ENCODE data around the gene DMPK. TPM values are rescaled to one million over a fixed set of nuclear protein-coding genes. Genes with fewer than 3 reads are reported as not detected.
"Not testable (repeated sequence)": the region's sequence is repeated elsewhere in the genome, so short reads cannot be mapped to it uniquely, and the experiment has no call there.

DMPK gene
- total RNA-seq, 2 donors from 2014 or later = 18.7 to 35.8 TPM

DNA sequence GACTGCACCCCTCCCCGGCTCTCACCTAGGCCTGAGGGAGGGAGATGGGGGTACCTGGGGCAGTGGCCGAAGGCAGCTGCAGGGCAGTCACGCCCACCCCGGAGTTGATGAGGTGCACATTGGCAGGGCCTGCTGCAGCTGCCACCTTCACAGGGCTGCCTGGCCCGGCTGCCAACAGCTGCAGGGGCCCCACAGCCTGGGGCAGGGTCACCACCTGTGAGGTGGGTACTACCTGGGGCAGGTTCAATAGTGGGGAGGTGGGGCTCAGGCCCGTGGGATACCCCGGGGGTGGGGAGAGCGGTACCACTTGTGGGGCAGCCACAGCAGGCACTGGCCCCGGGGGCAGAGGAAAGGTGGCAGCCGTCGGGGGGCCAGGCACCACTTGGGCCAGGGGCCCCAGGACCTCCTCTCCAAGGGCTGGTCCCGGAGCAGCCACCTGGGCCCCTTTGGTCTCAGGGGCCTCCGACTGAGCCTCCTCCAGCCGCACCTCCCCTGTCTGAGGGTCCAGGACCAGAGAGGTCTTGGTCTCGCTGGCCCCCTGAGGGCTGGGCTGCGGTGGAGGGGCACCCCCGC lies 15.9 kb downstream of the DMPK start:
- DNase-seq = no peak
- Mint-ChIP-seq H3K36me3 (ENCODE audit: low read depth) (no peaks in the 10 kb centered on the region), H3K27ac (peak overlapping the region; percentile 16), H3K4me1 (peaks cover 16% of the 10 kb centered on the region), H3K27me3 (peaks cover 6% of the 10 kb centered on the region), H3K4me3 (peak overlapping the region; percentile 25)
- no peaks in the 10 kb centered on the region for H3K9me3 ChIP-seq (ENCODE audit: control insufficient read depth, low read length, poor library complexity, severe bottlenecking)
- ATAC-seq = no peak

DNA sequence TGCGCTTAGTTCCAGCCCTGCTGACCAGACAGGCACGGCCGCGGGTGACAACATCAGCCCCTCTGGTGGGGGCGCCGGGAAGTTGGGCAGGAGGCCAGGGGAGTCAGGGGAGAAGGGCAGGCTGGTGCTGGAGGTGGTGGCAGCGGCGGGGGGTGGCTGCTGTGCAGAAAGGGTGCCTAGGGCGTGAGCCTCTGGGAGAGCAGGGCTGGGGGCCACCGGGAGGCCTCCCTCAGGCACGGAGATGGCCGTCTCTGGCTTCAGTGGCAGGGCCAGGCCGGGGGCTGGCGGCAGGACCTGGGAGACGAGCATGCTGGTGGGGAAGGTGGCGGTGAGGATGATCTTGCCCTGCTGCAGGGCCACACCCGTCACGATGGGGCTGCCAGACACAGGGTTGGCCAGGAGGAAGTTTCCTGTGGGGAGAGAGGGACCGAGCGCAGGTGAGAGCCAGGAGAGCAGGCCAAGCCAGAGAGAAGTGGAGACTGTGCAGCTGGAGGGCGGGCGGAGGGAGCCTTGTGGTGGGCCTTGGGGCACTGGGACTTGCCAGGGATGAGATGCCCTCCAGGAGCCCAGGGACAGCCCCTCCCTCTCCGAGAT lies 16.5 kb downstream of the DMPK start:
- Mint-ChIP-seq H3K4me3 (peak overlapping the region; percentile 25), H3K27ac (peak overlapping the region; percentile 16)
- ATAC-seq = no peak

DNA sequence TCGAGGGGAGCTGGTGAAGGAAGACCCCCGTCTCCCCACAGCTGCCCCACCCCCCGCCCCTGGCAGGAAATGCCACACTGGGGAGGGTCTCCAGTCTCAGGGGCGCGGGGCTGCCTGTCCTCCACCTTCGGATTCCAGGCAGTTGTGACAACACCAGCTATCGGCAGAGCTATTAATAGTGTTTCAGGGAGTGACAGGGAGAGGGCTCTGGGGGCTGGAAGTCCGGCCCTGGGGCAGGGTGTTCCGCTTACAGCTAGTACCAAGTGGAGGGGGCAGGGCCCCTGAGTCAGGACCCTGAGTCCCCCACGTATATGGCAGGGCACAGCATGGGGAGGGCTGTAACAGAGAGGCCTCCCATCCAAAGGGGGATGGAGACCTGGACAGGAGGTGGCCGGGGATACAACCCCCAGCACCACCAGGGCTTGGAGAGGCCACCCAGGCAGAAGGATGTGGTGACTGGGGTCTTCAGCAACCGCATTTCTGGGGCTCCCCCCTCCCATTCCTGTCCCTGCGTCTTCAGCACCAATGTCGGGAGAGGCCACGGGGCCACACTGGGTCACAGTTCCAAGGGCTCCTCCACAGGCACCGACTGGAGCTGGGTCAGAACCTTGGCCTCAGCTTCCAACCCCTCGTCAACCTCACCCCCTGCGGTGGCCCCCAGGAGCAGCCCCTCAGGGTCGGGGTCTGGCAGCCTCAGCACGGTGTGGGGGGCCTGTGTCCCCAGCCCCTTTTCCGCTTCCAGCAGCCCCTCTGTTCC lies 17.2 kb downstream of the DMPK start:
- H3K36me3 Mint-ChIP-seq (ENCODE audit: low read depth) = no peaks in the 10 kb centered on the region
- DNase-seq (no peak), ATAC-seq (no peak)
- peaks cover 12% of the 10 kb centered on the region for H3K4me1 Mint-ChIP-seq
- no peak overlapping the region for H3K27ac Mint-ChIP-seq
- peaks cover 6% of the 10 kb centered on the region for H3K27me3 Mint-ChIP-seq
- no peak overlapping the region for H3K4me3 Mint-ChIP-seq
- no peaks in the 10 kb centered on the region for H3K9me3 ChIP-seq (ENCODE audit: control insufficient read depth, low read length, poor library complexity, severe bottlenecking)

More for the DNA sequence above, 16.5 kb downstream of the DMPK start:
- no peak for DNase-seq
- Mint-ChIP-seq H3K36me3 (ENCODE audit: low read depth) (no peaks in the 10 kb centered on the region), H3K4me1 (peaks cover 16% of the 10 kb centered on the region), H3K27me3 (peaks cover 6% of the 10 kb centered on the region)
- H3K9me3 ChIP-seq (ENCODE audit: control insufficient read depth, low read length, poor library complexity, severe bottlenecking) = no peaks in the 10 kb centered on the region

DNA sequence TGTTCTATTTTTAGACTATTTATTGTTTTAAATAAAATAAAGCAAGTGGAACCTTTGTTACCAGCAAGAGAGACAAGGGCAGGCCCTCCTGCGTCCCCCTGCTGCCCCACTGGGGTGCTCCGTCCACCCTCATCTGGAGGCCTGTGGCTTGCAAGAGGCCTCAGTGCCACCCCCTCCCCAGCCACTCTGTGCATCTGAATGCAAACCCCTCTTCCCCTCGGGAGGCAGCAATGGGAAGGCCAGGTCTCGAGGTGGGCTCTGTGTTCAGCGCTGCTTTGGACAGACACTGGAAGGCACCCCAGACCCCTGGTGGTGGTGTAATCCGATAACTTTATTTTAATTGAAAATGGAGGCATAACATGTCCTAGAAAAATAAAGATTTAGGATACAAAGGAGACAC lies 17.8 kb downstream of the DMPK start:
- Mint-ChIP-seq H3K27ac (no peak overlapping the region), H3K4me3 (no peak overlapping the region)
- no peak for ATAC-seq

DNA sequence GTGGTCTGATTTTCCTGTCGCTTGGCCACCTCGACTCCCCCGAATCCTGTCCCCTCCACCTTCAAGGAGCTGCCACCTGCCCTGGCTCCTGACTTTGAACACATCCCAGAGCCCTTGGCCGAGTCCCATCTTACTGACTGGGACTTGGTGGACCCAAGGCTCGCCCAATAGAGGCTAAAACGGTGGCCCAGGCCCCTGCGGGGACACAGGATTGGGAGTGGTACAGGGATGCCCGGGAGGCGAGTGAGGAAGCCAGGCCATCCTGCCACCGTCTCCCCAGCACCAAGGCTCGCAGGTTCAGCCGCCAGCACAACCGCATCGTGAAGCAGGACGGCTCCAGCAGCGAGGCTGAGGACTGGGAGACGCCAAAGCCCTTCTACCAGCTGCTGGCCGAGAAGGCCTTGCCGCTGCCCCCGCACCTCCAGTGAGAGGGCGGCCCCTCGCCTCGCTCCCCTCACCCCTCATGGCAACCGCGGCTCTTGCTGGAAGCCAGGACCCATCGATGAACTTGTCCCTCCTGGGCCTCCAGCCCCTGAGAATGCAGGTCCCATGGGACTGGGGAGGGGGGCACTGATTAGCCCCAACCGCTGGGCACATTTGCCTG lies 18.5 kb downstream of the DMPK start:
- no peak overlapping the region for H3K27ac Mint-ChIP-seq
- no peaks in the 10 kb centered on the region for H3K36me3 Mint-ChIP-seq (ENCODE audit: low read depth)
- DNase-seq (no peak), ATAC-seq (no peak)
- peaks cover 4% of the 10 kb centered on the region for H3K4me1 Mint-ChIP-seq
- peaks cover 8% of the 10 kb centered on the region for H3K27me3 Mint-ChIP-seq
- H3K4me3 Mint-ChIP-seq = no peak overlapping the region
- H3K9me3 ChIP-seq (ENCODE audit: control insufficient read depth, low read length, poor library complexity, severe bottlenecking) = no peaks in the 10 kb centered on the region

More for the DNA sequence above, 17.8 kb downstream of the DMPK start:
- Mint-ChIP-seq H3K4me1 (peaks cover 7% of the 10 kb centered on the region), H3K27me3 (peaks cover 6% of the 10 kb centered on the region), H3K36me3 (ENCODE audit: low read depth) (no peaks in the 10 kb centered on the region)
- no peaks in the 10 kb centered on the region for H3K9me3 ChIP-seq (ENCODE audit: control insufficient read depth, low read length, poor library complexity, severe bottlenecking)
- DNase-seq = no peak

DNA sequence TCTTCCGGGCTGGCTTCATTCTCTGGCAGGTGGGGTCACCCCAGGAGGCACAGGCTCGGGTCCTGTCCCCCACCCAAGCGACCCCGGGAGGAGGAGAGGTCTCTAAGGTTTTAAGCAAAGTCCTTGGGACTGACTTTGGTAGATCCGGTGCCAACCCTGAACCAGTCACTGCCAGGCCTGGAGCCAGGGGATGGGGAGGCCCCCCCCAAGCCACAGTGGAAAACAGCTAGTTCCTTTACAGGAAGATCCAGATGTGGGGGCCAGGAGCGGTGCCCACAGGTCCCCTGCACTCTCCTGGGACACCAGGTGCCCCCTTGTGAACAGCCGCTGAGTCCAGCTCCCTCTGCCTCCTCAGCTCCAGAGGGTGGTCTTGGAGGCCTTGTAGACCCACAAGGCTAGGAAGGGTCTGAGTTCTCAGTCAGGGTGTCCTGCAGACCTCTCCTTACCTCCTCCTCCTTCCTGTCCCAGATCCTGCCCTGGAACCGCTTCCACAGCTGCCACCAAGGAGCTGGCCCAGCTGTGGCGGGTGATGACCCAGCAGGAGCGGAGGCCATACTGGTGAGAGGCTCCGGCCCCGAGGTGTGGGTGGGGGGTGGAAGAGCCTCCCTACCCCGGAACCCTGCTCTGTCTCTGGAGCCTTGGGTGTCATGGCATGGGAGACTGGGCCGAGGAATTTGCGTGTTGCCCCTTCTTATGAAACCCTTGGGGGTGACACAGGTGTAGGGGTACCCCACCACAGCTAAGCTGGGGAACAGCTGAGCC lies 19.2 kb downstream of the DMPK start:
- no peaks in the 10 kb centered on the region for H3K36me3 Mint-ChIP-seq (ENCODE audit: low read depth)
- ATAC-seq = no peak
- H3K27me3 Mint-ChIP-seq = peaks cover 10% of the 10 kb centered on the region
- H3K27ac Mint-ChIP-seq = no peak overlapping the region
- H3K9me3 ChIP-seq (ENCODE audit: control insufficient read depth, low read length, poor library complexity, severe bottlenecking) = no peaks in the 10 kb centered on the region
- peaks cover 2% of the 10 kb centered on the region for H3K4me1 Mint-ChIP-seq
- H3K4me3 Mint-ChIP-seq = no peak overlapping the region
- DNase-seq = no peak

DNA sequence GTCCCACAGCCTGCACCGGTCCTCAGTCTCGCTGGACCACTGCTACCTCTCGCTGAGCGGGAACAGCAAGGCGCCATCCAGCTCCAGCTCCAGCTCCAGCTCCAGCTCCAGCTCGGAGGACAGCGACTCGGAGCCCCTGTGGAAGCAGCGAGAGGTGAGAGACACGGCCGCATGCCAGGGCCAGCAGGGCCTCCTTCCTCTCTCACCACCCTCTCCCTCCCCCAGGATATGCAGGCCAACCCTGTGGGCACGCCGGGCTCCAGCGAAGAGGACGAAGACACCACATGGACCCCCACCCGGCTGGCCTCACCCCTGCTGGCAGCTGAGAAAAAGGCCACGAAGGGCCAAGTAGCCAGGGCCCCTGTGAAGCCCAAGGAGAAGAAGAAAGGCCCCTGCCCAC lies 20.6 kb downstream of the DMPK start:
- peaks cover 13% of the 10 kb centered on the region for H3K27me3 Mint-ChIP-seq
- H3K4me3 Mint-ChIP-seq = no peak overlapping the region
- no peak for DNase-seq
- no peak for ATAC-seq
- H3K9me3 ChIP-seq (ENCODE audit: control insufficient read depth, low read length, poor library complexity, severe bottlenecking) = no peaks in the 10 kb centered on the region
- H3K36me3 Mint-ChIP-seq (ENCODE audit: low read depth) = no peaks in the 10 kb centered on the region
- no peak overlapping the region for H3K27ac Mint-ChIP-seq
- H3K4me1 Mint-ChIP-seq = peaks cover 4% of the 10 kb centered on the region

DNA sequence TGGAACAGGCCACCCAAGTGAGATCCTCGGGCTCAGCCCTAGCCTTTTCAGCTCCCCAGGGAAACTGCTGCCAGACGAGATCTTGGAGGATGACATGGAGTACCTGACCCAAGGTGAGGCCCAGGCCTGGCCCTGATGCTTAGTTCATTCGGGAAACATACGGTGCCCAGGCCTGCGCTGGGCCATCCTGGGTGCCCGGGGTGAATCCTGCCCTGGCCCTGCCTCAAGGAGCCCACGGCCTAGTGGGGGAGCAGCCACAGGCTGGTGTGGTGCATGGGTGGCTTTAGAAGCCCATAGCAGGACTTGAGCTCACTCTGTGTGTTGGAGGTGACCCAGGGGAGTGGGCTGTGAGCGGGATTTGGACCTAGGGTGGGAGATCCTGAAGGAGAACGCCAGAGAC lies 23.4 kb downstream of the DMPK start:
- H3K9me3 ChIP-seq (ENCODE audit: control insufficient read depth, low read length, poor library complexity, severe bottlenecking) = no peaks in the 10 kb centered on the region
- Mint-ChIP-seq H3K27me3 (peaks cover 10% of the 10 kb centered on the region), H3K36me3 (ENCODE audit: low read depth) (no peaks in the 10 kb centered on the region), H3K4me3 (no peak overlapping the region), H3K4me1 (peaks cover 3% of the 10 kb centered on the region), H3K27ac (no peak overlapping the region)
- no peak for ATAC-seq
- DNase-seq = no peak

DNA sequence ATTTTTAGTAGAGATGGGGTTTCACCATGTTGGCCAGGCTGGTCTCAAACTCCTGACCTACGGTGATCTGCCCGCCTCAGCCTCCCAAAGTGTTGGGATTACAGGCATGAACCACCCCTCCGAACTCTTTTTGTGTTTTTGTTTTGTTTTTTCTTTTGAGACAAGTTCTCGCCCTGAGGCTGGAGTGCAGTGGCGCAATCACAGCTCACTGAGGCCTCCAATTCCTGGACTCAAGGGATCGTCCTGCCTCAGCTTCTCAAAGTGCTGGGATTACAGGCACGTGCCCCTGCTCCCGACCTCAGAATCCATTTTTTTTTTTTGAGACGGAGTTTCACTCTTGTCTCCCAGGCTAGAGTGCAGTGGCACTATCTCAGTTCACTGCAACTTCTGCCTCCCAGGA lies 24.6 kb downstream of the DMPK start:
- peaks cover 3% of the 10 kb centered on the region for H3K4me1 Mint-ChIP-seq
- H3K9me3 ChIP-seq (ENCODE audit: control insufficient read depth, low read length, poor library complexity, severe bottlenecking) = no peaks in the 10 kb centered on the region
- DNase-seq (no peak), ATAC-seq (no peak)
- peaks cover 10% of the 10 kb centered on the region for H3K27me3 Mint-ChIP-seq
- H3K27ac Mint-ChIP-seq = no peak overlapping the region
- H3K4me3 Mint-ChIP-seq = no peak overlapping the region
- no peaks in the 10 kb centered on the region for H3K36me3 Mint-ChIP-seq (ENCODE audit: low read depth)

DNA sequence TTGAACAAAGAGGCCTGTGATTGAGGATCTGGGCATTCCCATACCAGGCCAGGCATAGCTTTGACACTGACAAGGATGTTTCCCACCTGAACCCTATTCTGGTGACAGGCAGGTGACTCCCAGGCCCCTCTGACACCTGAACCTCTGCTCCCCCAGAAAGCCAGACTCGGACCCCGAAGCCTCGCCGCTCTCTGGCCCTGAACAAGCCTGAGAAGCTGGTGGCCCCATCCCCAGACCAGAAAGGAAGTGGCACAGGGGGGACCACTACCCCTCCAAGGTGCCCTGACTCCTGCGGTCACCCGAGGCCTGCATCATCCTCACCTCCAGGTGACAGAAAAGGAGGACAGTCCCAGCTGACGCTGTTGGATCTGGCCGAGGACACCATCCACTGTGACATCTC lies 28.0 kb downstream of the DMPK start:
- H3K9me3 ChIP-seq (ENCODE audit: control insufficient read depth, low read length, poor library complexity, severe bottlenecking) = no peaks in the 10 kb centered on the region
- Mint-ChIP-seq H3K4me1 (peaks cover 3% of the 10 kb centered on the region), H3K4me3 (no peak overlapping the region), H3K27me3 (peaks cover 10% of the 10 kb centered on the region), H3K36me3 (ENCODE audit: low read depth) (no peaks in the 10 kb centered on the region), H3K27ac (no peak overlapping the region)
- DNase-seq (no peak), ATAC-seq (no peak)

DNA sequence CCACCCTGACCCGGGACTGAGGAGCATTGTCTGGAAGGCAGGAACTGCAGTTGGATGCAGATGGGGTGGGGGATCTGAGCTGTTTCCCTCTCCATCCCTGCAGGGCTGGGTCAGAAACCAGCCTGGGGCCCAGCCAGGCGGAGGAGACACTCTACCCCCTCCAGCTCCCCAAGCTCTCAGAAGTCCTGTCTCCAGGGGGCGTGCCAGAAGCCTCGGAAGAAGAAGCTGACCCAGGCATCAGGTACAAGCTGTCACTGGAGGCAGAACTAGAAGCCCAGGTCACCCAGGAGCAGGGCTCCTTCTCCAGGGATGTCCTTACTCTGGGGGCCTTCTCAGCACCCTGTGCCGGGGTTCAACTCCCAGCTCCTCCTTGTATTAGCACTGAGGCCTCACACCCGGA lies 28.7 kb downstream of the DMPK start:
- H3K4me3 Mint-ChIP-seq = no peak overlapping the region
- H3K9me3 ChIP-seq (ENCODE audit: control insufficient read depth, low read length, poor library complexity, severe bottlenecking) = no peaks in the 10 kb centered on the region
- H3K36me3 Mint-ChIP-seq (ENCODE audit: low read depth) = no peaks in the 10 kb centered on the region
- peaks cover 6% of the 10 kb centered on the region for H3K27me3 Mint-ChIP-seq
- ATAC-seq (no peak), DNase-seq (no peak)
- peaks cover 3% of the 10 kb centered on the region for H3K4me1 Mint-ChIP-seq
- no peak overlapping the region for H3K27ac Mint-ChIP-seq

DNA sequence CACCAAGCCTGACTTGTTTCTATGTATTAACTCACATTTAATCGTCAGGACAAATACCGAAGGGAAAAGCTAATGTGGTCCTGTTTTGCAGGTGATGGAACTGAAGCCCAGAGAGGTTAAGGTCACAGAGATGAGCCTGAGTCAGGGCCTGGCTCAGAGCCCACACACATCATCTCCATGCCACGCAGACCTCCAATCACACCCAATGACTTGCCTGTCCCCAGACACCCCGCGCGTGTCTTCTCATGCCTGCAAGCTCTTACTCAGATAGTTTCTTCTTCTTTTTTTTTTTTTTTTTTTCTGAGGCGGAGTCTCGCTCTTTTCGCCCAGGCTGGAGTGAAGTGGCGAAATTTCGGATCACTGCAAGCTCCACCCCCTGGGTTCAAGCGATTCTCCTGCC lies 29.7 kb downstream of the DMPK start:
- DNase-seq (no peak), ATAC-seq (no peak)
- peaks cover 6% of the 10 kb centered on the region for H3K27me3 Mint-ChIP-seq
- no peak overlapping the region for H3K27ac Mint-ChIP-seq
- no peaks in the 10 kb centered on the region for H3K9me3 ChIP-seq (ENCODE audit: control insufficient read depth, low read length, poor library complexity, severe bottlenecking)
- H3K36me3 Mint-ChIP-seq (ENCODE audit: low read depth) = no peaks in the 10 kb centered on the region
- no peak overlapping the region for H3K4me3 Mint-ChIP-seq
- peaks cover 3% of the 10 kb centered on the region for H3K4me1 Mint-ChIP-seq

DNA sequence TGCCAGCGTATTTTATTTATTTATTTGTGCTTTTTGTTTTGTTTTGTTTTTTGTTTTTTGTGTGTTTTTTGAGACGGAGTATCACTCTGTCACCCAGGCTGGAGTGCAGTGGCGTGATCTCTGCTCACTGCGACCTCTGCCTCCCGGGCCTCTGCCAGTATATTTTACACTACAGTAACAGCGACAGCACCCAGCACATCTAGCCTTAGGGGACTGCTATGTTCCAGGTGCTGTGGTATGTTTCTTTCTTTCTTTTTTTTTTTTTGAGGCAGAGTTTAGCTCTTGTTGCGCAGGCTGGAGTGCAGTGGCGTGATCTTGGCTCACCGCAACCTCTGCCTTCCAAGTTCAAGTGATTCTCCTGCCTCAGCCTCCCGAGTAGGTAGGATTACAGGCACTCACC lies 30.8 kb downstream of the DMPK start:
- DNase-seq; H3K9me3 ChIP-seq (ENCODE audit: control insufficient read depth, low read length, poor library complexity, severe bottlenecking); H3K4me1 Mint-ChIP-seq; H3K36me3 Mint-ChIP-seq (ENCODE audit: low read depth); H3K27me3 Mint-ChIP-seq; H3K4me3 Mint-ChIP-seq; ATAC-seq; H3K27ac Mint-ChIP-seq: not testable (repeated sequence)

All from T-helper 17 cell (primary cell).